B cell (primary cell): ENCODE measurements around the gene FDX1.

Source experiments
- EZH2 ChIP-seq: IDR thresholded peaks from 2 replicates; pipeline ENCODE4 v1.6.1; 2012; ENCODE audit warnings: borderline replicate concordance, low read depth, mild to moderate bottlenecking, moderate library complexity, low read length; ENCODE audit not compliant: insufficient read depth, poor library complexity, severe bottlenecking
- TF ChIP-seq, protein P1 (sequence below): fragments of 200-600 bp; IDR thresholded peaks from one replicate; pipeline ENCODE4 v1.8.0; 2022; ENCODE audit warnings: antibody characterized with exemption, mild to moderate bottlenecking

- TF ChIP-seq EZH2: no peak
- TF ChIP-seq, protein P1, sequence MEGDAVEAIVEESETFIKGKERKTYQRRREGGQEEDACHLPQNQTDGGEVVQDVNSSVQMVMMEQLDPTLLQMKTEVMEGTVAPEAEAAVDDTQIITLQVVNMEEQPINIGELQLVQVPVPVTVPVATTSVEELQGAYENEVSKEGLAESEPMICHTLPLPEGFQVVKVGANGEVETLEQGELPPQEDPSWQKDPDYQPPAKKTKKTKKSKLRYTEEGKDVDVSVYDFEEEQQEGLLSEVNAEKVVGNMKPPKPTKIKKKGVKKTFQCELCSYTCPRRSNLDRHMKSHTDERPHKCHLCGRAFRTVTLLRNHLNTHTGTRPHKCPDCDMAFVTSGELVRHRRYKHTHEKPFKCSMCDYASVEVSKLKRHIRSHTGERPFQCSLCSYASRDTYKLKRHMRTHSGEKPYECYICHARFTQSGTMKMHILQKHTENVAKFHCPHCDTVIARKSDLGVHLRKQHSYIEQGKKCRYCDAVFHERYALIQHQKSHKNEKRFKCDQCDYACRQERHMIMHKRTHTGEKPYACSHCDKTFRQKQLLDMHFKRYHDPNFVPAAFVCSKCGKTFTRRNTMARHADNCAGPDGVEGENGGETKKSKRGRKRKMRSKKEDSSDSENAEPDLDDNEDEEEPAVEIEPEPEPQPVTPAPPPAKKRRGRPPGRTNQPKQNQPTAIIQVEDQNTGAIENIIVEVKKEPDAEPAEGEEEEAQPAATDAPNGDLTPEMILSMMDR: no peak
Measured at GRCh38 chr11:110425751-110426545, 3.8 kb upstream of the FDX1 start.
